Nephron progenitor cell (in vitro differentiated cells): ENCODE results near the gene OR6X1.

Experiments used
- DNase-seq: peaks from one replicate; pipeline ENCODE4 v3.0.0; 2021
- H3K27ac Mint-ChIP-seq: 2 replicates; pipeline ENCODE4 v1.8.0; 2021; ENCODE audit warnings: mild to moderate bottlenecking, moderate library complexity, mixed read lengths
- H3K27me3 Mint-ChIP-seq: 2 replicates; pipeline ENCODE4 v1.8.0; 2021; ENCODE audit warnings: mild to moderate bottlenecking, low read depth, mixed read lengths; ENCODE audit not compliant: poor library complexity
- H3K36me3 Mint-ChIP-seq: 2 replicates; pipeline ENCODE4 v1.8.0; 2021; ENCODE audit warnings: low read depth, mixed read lengths
- H3K4me1 Mint-ChIP-seq: 2 replicates; pipeline ENCODE4 v1.8.0; 2021; ENCODE audit warnings: mixed read lengths
- H3K4me3 Mint-ChIP-seq: 2 replicates; pipeline ENCODE4 v1.8.0; 2021; ENCODE audit warnings: mild to moderate bottlenecking, moderate library complexity, mixed read lengths
- H3K9me3 Mint-ChIP-seq: 2 replicates; pipeline ENCODE4 v1.8.0; 2021; ENCODE audit warnings: mild to moderate bottlenecking, moderate library complexity, mixed read lengths
- CTCF ChIP-seq: fragments of 200-600 bp; sonication (generic); IDR thresholded peaks from 2 replicates; pipeline ENCODE4 v1.5.0; 2021; ENCODE audit warnings: antibody characterized with exemption

The OR6X1 gene

GRCh38 chr11:123707206-123707605 is 47.1 kb downstream of the OR6X1 start:
- Mint-ChIP-seq H3K27ac (no peak overlapping the region), H3K9me3 (no peaks in the 10 kb centered on the region), H3K4me1 (peaks cover 7% of the 10 kb centered on the region), H3K27me3 (peaks cover 11% of the 10 kb centered on the region), H3K36me3 (no peaks in the 10 kb centered on the region), H3K4me3 (no peak overlapping the region)
- DNase-seq: no peak
- no peak for TF ChIP-seq CTCF

GRCh38 chr11:123704341-123704740 is 50.0 kb downstream of the OR6X1 start:
- TF ChIP-seq CTCF: no peak
- no peak for DNase-seq
- peaks cover 11% of the 10 kb centered on the region for H3K27me3 Mint-ChIP-seq
- no peak overlapping the region for H3K4me3 Mint-ChIP-seq
- H3K36me3 Mint-ChIP-seq: no peaks in the 10 kb centered on the region
- peaks cover 7% of the 10 kb centered on the region for H3K9me3 Mint-ChIP-seq
- peaks cover 12% of the 10 kb centered on the region for H3K4me1 Mint-ChIP-seq
- H3K27ac Mint-ChIP-seq: no peak overlapping the region
